Ishikawa (cell line): Measurements from ENCODE around the gene DUSP10.

Source experiments
- EGR1 ChIP-seq: IDR thresholded peaks from 2 replicates; pipeline ENCODE4 v1.6.1; 2012
- EP300 ChIP-seq: IDR thresholded peaks from 2 replicates; pipeline ENCODE4 v1.6.1; 2012; ENCODE audit warnings: borderline replicate concordance
- FOXM1 ChIP-seq: IDR thresholded peaks from 2 replicates; pipeline ENCODE4 v1.6.1; 2012; ENCODE audit warnings: low read depth, borderline replicate concordance
- NFIC ChIP-seq: IDR thresholded peaks from 2 replicates; pipeline ENCODE4 v1.6.1; 2012
- RAD21 ChIP-seq: IDR thresholded peaks from 2 replicates; pipeline ENCODE4 v1.6.1; 2012; ENCODE audit warnings: low read depth
- TAF1 ChIP-seq: IDR thresholded peaks from 2 replicates; pipeline ENCODE4 v1.6.1; 2012; ENCODE audit warnings: low read depth, mild to moderate bottlenecking
- TEAD4 ChIP-seq: IDR thresholded peaks from 2 replicates; pipeline ENCODE4 v1.6.1; 2012
- ZBTB7A ChIP-seq: IDR thresholded peaks from 2 replicates; pipeline ENCODE4 v1.6.1; 2012; ENCODE audit warnings: low read depth
- TF ChIP-seq, protein P1 (sequence below): IDR thresholded peaks from 2 replicates; pipeline ENCODE4 v1.6.1; 2012; ENCODE audit warnings: low read depth, mild to moderate bottlenecking
- TF ChIP-seq, protein P2 (sequence below): IDR thresholded peaks from 2 replicates; pipeline ENCODE4 v1.6.1; 2012

DNA sequence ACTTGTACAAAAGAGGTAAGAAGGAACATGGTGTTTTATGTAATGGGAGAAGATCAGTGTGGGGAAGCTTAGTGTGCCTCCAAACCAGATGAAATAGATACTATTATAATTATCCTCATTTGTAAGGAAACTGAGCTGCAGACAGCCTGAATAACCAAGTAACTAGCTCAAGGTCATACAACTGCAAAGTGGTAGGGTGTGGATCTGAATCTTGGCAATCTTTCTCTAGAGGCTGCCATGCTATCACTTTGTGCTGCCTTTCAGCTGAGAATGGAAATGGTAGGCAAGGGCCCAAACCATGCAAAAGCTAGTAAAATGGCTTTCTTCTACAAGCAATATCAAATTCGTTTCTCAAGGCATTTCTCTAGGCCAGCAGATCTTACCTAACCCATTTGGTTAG is 51.0 kb downstream of the DUSP10 start:
- TF ChIP-seq TAF1 (no peak), TEAD4 (no peak), EP300 (no peak), EGR1 (no peak), NFIC (no peak), ZBTB7A (no peak), FOXM1 (no peak), RAD21 (no peak)
- TF ChIP-seq, protein P1, sequence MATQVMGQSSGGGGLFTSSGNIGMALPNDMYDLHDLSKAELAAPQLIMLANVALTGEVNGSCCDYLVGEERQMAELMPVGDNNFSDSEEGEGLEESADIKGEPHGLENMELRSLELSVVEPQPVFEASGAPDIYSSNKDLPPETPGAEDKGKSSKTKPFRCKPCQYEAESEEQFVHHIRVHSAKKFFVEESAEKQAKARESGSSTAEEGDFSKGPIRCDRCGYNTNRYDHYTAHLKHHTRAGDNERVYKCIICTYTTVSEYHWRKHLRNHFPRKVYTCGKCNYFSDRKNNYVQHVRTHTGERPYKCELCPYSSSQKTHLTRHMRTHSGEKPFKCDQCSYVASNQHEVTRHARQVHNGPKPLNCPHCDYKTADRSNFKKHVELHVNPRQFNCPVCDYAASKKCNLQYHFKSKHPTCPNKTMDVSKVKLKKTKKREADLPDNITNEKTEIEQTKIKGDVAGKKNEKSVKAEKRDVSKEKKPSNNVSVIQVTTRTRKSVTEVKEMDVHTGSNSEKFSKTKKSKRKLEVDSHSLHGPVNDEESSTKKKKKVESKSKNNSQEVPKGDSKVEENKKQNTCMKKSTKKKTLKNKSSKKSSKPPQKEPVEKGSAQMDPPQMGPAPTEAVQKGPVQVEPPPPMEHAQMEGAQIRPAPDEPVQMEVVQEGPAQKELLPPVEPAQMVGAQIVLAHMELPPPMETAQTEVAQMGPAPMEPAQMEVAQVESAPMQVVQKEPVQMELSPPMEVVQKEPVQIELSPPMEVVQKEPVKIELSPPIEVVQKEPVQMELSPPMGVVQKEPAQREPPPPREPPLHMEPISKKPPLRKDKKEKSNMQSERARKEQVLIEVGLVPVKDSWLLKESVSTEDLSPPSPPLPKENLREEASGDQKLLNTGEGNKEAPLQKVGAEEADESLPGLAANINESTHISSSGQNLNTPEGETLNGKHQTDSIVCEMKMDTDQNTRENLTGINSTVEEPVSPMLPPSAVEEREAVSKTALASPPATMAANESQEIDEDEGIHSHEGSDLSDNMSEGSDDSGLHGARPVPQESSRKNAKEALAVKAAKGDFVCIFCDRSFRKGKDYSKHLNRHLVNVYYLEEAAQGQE, result no peak
- TF ChIP-seq, protein P2, sequence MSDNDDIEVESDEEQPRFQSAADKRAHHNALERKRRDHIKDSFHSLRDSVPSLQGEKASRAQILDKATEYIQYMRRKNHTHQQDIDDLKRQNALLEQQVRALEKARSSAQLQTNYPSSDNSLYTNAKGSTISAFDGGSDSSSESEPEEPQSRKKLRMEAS, result no peak
